HPDE6-E6E7 (cell line): Measurements from ENCODE around the gene CREB3L2.
"Not testable (repeated sequence)": the region's sequence is repeated elsewhere in the genome, so short reads cannot be mapped to it uniquely, and the experiment has no call there.

Source experiments
- DNase-seq: peaks from one replicate; pipeline ENCODE4 v3.0.0; 2011; ENCODE audit warnings: missing footprints; ENCODE audit errors: extremely low spot score

The CREB3L2 gene

GRCh38 chr7:138001529-138002095 is at the start of gene CREB3L2:
Gene CREB3L2 (minus strand): TSS chr7:138002086. CDS start chr7:138001705, 381 bp downstream.
- peak; percentile 32 for DNase-seq

GRCh38 chr7:138049505-138050116 is 47.7 kb upstream of the CREB3L2 start:
- no peak for DNase-seq

GRCh38 chr7:138047907-138048306 is 46.0 kb upstream of the CREB3L2 start:
- DNase-seq = no peak

- no peak for DNase-seq
Measured at GRCh38 chr7:138044897-138045296, 43.0 kb upstream of the CREB3L2 start.

- not testable (repeated sequence) for DNase-seq
Measured at GRCh38 chr7:138040063-138040462, 38.2 kb upstream of the CREB3L2 start.

GRCh38 chr7:138036135-138036534 is 34.2 kb upstream of the CREB3L2 start:
- DNase-seq = no peak

- no peak for DNase-seq
Measured at GRCh38 chr7:138033241-138033640, 31.4 kb upstream of the CREB3L2 start.

GRCh38 chr7:138032770-138033169 is 30.9 kb upstream of the CREB3L2 start:
- DNase-seq = no peak

GRCh38 chr7:138032186-138032585 is 30.3 kb upstream of the CREB3L2 start:
- no peak for DNase-seq

GRCh38 chr7:138030679-138031351 is 28.9 kb upstream of the CREB3L2 start:
- no peak for DNase-seq

GRCh38 chr7:138029941-138030340 is 28.1 kb upstream of the CREB3L2 start:
- DNase-seq = no peak

GRCh38 chr7:138029126-138029525 is 27.2 kb upstream of the CREB3L2 start:
- DNase-seq = no peak

GRCh38 chr7:138027100-138027499 is 25.2 kb upstream of the CREB3L2 start:
- no peak for DNase-seq

GRCh38 chr7:138025215-138026186 is 23.6 kb upstream of the CREB3L2 start:
- DNase-seq = no peak

- DNase-seq = no peak
Measured at GRCh38 chr7:138024765-138025164, 22.9 kb upstream of the CREB3L2 start.

- no peak for DNase-seq
Measured at GRCh38 chr7:138024343-138024691, 22.4 kb upstream of the CREB3L2 start.

- no peak for DNase-seq
Measured at GRCh38 chr7:138023618-138024342, 21.9 kb upstream of the CREB3L2 start.

GRCh38 chr7:138021889-138022288 is 20.0 kb upstream of the CREB3L2 start:
- DNase-seq = no peak

- DNase-seq = no peak
Measured at GRCh38 chr7:138017992-138018391, 16.1 kb upstream of the CREB3L2 start.

- DNase-seq = no peak
Measured at GRCh38 chr7:138015096-138015495, 13.2 kb upstream of the CREB3L2 start.

- DNase-seq = no peak
Measured at GRCh38 chr7:138014686-138015085, 12.8 kb upstream of the CREB3L2 start.
